ENCODE results near the gene FMN1.

- TF ChIP-seq, protein P1, sequence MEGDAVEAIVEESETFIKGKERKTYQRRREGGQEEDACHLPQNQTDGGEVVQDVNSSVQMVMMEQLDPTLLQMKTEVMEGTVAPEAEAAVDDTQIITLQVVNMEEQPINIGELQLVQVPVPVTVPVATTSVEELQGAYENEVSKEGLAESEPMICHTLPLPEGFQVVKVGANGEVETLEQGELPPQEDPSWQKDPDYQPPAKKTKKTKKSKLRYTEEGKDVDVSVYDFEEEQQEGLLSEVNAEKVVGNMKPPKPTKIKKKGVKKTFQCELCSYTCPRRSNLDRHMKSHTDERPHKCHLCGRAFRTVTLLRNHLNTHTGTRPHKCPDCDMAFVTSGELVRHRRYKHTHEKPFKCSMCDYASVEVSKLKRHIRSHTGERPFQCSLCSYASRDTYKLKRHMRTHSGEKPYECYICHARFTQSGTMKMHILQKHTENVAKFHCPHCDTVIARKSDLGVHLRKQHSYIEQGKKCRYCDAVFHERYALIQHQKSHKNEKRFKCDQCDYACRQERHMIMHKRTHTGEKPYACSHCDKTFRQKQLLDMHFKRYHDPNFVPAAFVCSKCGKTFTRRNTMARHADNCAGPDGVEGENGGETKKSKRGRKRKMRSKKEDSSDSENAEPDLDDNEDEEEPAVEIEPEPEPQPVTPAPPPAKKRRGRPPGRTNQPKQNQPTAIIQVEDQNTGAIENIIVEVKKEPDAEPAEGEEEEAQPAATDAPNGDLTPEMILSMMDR (conservative IDR thresholded peaks at IDR 0.05), result no peak
- TF ChIP-seq EZH2 (IDR thresholded peaks at IDR 0.05; ENCODE audit: low read depth), result no peak
Observed at GRCh38 chr15:32778391-32779176, 415.9 kb downstream of the FMN1 start.
